IMR-90 (cell line): ENCODE measurements around the gene RBMS3. TPM values are rescaled to one million over a fixed set of nuclear protein-coding genes. Genes with fewer than 3 reads are reported as not detected.

ENCODE experiments used
- ATAC-seq: fragments of 200-7000 bp; cut with Tn5 transposase; 2 replicates; pipeline ENCODE4 v1.9.1; 2020; ENCODE audit warnings: low read depth, mild to moderate bottlenecking, moderate library complexity
- BruUV-seq: library from RNA; stranded (reverse); fragments of 400-500 nt; replicated peaks from 2 replicates; lab custom pipeline; 2021; lab: Mats Ljungman, UMichigan
- CTCF ChIA-PET: fragments of 300-600 bp; formaldehyde crosslinking; extraction: SDS; loops from one replicate; lab custom pipeline; 2021; ENCODE audit warnings: antibody characterized with exemption; lab: Yijun Ruan, JAX
- POLR2A ChIA-PET: fragments of 300-600 bp; sonication (Branson Sonifier 250); formaldehyde crosslinking; loops from one replicate; lab custom pipeline; 2022; ENCODE audit warnings: antibody characterized with exemption; ENCODE audit not compliant: unreplicated experiment; lab: Charles Lee
- DNase-seq: peaks from one replicate; pipeline ENCODE4 v3.0.0; 2013
- H2AFZ ChIP-seq: replicated peaks from 2 replicates; pipeline ENCODE3; 2013; ENCODE audit warnings: low read length, mild to moderate bottlenecking; ENCODE audit not compliant: poor library complexity
- H2AK5ac ChIP-seq: 2 replicates; pipeline ENCODE4 v1.6.1; 2013; ENCODE audit warnings: low read depth, low read length, inconsistent platforms
- H2AK9ac ChIP-seq: replicated peaks from 2 replicates; pipeline ENCODE3; 2013; ENCODE audit warnings: mild to moderate bottlenecking, low read depth, low read length, moderate library complexity; ENCODE audit not compliant: poor library complexity
- H2BK120ac ChIP-seq: 2 replicates; pipeline ENCODE4 v1.6.1; 2013; ENCODE audit warnings: low read depth, low read length, inconsistent platforms
- H2BK15ac ChIP-seq: 3 replicates; pipeline ENCODE4 v1.6.1; 2013; ENCODE audit warnings: low read depth, low read length, inconsistent platforms
- H2BK20ac ChIP-seq: 2 replicates; pipeline ENCODE4 v1.6.1; 2013; ENCODE audit warnings: low read depth, mild to moderate bottlenecking, inconsistent platforms, low read length, moderate library complexity
- H2BK5ac ChIP-seq: 2 replicates; pipeline ENCODE4 v1.6.1; 2013; ENCODE audit warnings: mild to moderate bottlenecking, low read depth, low read length, inconsistent platforms; ENCODE audit not compliant: poor library complexity, severe bottlenecking
- H3K14ac ChIP-seq: replicated peaks from 2 replicates; pipeline ENCODE4 v1.6.1; 2013; ENCODE audit warnings: low read depth, low read length, inconsistent platforms
- H3K18ac ChIP-seq: 2 replicates; pipeline ENCODE4 v1.6.1; 2013; ENCODE audit warnings: low read depth, low read length, control low read depth
- H3K23ac ChIP-seq: 2 replicates; pipeline ENCODE4 v1.6.1; 2013; ENCODE audit warnings: low read depth, low read length, inconsistent platforms
- H3K27ac ChIP-seq: 2 replicates; pipeline ENCODE4 v1.5.1; 2013; ENCODE audit warnings: mild to moderate bottlenecking, control low read depth, low read length; ENCODE audit not compliant: insufficient read depth
- H3K27me3 ChIP-seq: 2 replicates; pipeline ENCODE4 v1.6.1; 2013; ENCODE audit warnings: low read length; ENCODE audit not compliant: control insufficient read depth, insufficient read depth
- H3K36me3 ChIP-seq: 2 replicates; pipeline ENCODE4 v1.6.1; 2013; ENCODE audit warnings: low read length, mixed read lengths; ENCODE audit not compliant: control insufficient read depth, insufficient read depth
- H3K4ac ChIP-seq: 2 replicates; pipeline ENCODE4 v1.6.1; 2013; ENCODE audit warnings: low read depth, low read length, inconsistent platforms
- H3K4me1 ChIP-seq: 2 replicates; pipeline ENCODE4 v1.6.1; 2013; ENCODE audit warnings: low read length, mixed read lengths; ENCODE audit not compliant: control insufficient read depth, insufficient read depth
- H3K4me2 ChIP-seq: 2 replicates; pipeline ENCODE4 v1.6.1; 2013; ENCODE audit warnings: low read depth, mild to moderate bottlenecking, control low read depth, low read length, moderate library complexity
- H3K4me3 ChIP-seq: 2 replicates; pipeline ENCODE4 v1.5.1; 2013; ENCODE audit warnings: low read depth, mild to moderate bottlenecking, control low read depth, low read length, moderate library complexity; ENCODE audit not compliant: insufficient read depth
- H3K56ac ChIP-seq: 2 replicates; pipeline ENCODE4 v1.6.1; 2013; ENCODE audit warnings: low read length, inconsistent platforms; ENCODE audit not compliant: insufficient read depth; ENCODE audit errors: extremely low read depth
- H3K79me1 ChIP-seq, 2 experiments: 2 replicates each; pipeline ENCODE4 v1.6.1; 2013; ENCODE audit warnings: low read length in 2 of 2, inconsistent platforms in 1 of 2, low read depth in 1 of 2
- H3K9ac ChIP-seq: 2 replicates; pipeline ENCODE4 v1.6.1; 2013; ENCODE audit warnings: low read depth, low read length, control low read depth
- H3K9me1 ChIP-seq: 2 replicates; pipeline ENCODE4 v1.6.1; 2013; ENCODE audit warnings: low read length, inconsistent platforms; ENCODE audit not compliant: insufficient read depth
- H3K9me3 ChIP-seq: 2 replicates; pipeline ENCODE4 v1.6.1; 2013; ENCODE audit warnings: low read length; ENCODE audit not compliant: control insufficient read depth, insufficient read depth
- H4K20me1 ChIP-seq: 2 replicates; pipeline ENCODE4 v1.6.1; 2013; ENCODE audit warnings: low read length, inconsistent platforms; ENCODE audit not compliant: insufficient read depth
- H4K5ac ChIP-seq: 2 replicates; pipeline ENCODE4 v1.6.1; 2013; ENCODE audit warnings: mild to moderate bottlenecking, low read depth, low read length, control low read depth
- H4K8ac ChIP-seq, 2 experiments: 2 replicates each; pipeline ENCODE4 v1.6.1; 2013; ENCODE audit warnings: low read depth in 2 of 2, low read length in 2 of 2, control low read depth in 1 of 2, inconsistent platforms in 1 of 2
- H4K91ac ChIP-seq: 2 replicates; pipeline ENCODE4 v1.6.1; 2013; ENCODE audit warnings: low read depth, low read length, inconsistent platforms; ENCODE audit not compliant: insufficient read depth
- CHD1 ChIP-seq: IDR thresholded peaks from 2 replicates; pipeline ENCODE4 v1.6.1; 2012; ENCODE audit warnings: low read depth, low read length, improper control_type of control experiment
- USF2 ChIP-seq: fragments of 150-350 bp; IDR thresholded peaks from 2 replicates; pipeline ENCODE4 v1.6.1; 2017; ENCODE audit warnings: mild to moderate bottlenecking, antibody characterized with exemption, low read length, low read depth
- WGBS, 2 experiments: methylation state at CpG; one replicate each; pipeline versions ENCODE4 v1.1.5 to v1.1.7; 2013; ENCODE audit warnings: missing lambda C conversion rate in 2 of 2; ENCODE audit not compliant: insufficient read length in 1 of 2; ENCODE audit errors: extremely low coverage in 2 of 2; 5-methylcytosine and 5-hydroxymethylcytosine counted together
- dilution Hi-C: fragments of 300-500 bp; cut with HindIII; formaldehyde crosslinking; loops from one replicate; pipeline ENCODE4 v1.14.3; 2018; ENCODE audit warnings: low sequenced_read_pairs; ENCODE audit not compliant: unreplicated experiment
- in situ Hi-C: fragments of 300-500 bp; cut with MboI; formaldehyde crosslinking; loops from 3 replicates; pipeline ENCODE4 v1.14.3; 2019; ENCODE audit warnings: low sequenced_read_pairs, inconsistent platforms, mixed read lengths
- intact Hi-C: fragments of 100-400 bp; cut with micrococcal nuclease; formaldehyde crosslinking; loops from 2 replicates; pipeline ENCODE4 v1.10.0; 2022
- polyA plus RNA-seq, 3 experiments: library from polyadenylated mRNA; depleted of rRNA; stranded (reverse); fragments of >200 nt; gene quantifications; 2 replicates each; pipeline ENCODE4 v1.2.3, GENCODE V29; 2012; ENCODE audit warnings: low replicate concordance in 1 of 3
- total RNA-seq: library from RNA; depleted of rRNA; stranded (reverse); fragments of >200 nt; gene quantifications from 2 replicates; pipeline ENCODE4 v1.2.3, GENCODE V29; 2012

RBMS3 gene
- total and polyA plus RNA-seq, 2 of the 4 experiments (the other 2 are of a cell fraction), result 15.2 to 127 TPM

DNA sequence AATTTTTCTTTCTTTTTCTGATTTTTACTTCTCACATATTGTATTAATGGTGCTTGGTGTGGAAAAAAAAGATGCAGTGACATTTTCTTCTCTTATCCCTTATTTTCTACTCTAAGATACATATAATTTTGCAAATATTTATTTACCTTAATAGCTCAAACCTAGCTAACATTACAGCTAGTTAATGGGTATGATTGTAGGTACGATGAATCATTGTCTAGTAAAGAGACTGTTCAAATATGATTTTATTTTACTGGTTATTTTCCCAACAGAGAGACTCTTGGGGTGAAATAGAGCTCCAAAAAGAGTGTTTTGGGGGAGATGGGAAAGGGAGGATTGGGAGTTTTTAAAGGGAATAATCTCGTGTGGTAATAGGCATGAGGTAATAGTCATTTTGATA, 206.0 kb downstream of the RBMS3 start:
- CTCF ChIA-PET, result no interaction called here
- no peak for TF ChIP-seq USF2
- TF ChIP-seq CHD1, result no peak
- H4K91ac ChIP-seq, result no peak overlapping the region
- H2BK15ac ChIP-seq, result no peak overlapping the region
- dilution Hi-C loops (no loop called here), intact Hi-C loops (no loop called here), in situ Hi-C loops (no loop called here)
- no peak overlapping the region for H2AFZ ChIP-seq
- WGBS, 2 experiments, result 100% methylated on average over 1 of the region's 2 CpGs; no CpG with 5 or more reads in 1 of the 2 experiments
- DNase-seq, result no peak
- H3K27me3 ChIP-seq, result no peaks in the 10 kb centered on the region
- H3K4ac ChIP-seq, result no peak overlapping the region
- no peak overlapping the region for H3K4me2 ChIP-seq
- no peaks in the 10 kb centered on the region for H4K20me1 ChIP-seq
- BruUV-seq, result no TSS peak
- H3K18ac ChIP-seq, result no peak overlapping the region
- H2BK20ac ChIP-seq, result no peak overlapping the region
- ATAC-seq, result no peak
- H3K9ac ChIP-seq, result no peak overlapping the region
- no peak overlapping the region for H2BK120ac ChIP-seq
- H4K5ac ChIP-seq, result no peak overlapping the region
- H3K4me3 ChIP-seq, result no peak overlapping the region
- POLR2A ChIA-PET, result no interaction called here
- H3K79me1 ChIP-seq, result peaks cover 15 to 30% of the 10 kb centered on the region in 2 experiments
- H3K9me3 ChIP-seq, result no peaks in the 10 kb centered on the region
- H3K36me3 ChIP-seq, result no peaks in the 10 kb centered on the region; the same call in 1 of the 2 replicates
- H2AK5ac ChIP-seq, result no peak overlapping the region
- H3K14ac ChIP-seq, result no peak overlapping the region
- peaks cover 3% of the 10 kb centered on the region; the same call in 1 of the 2 replicates for H3K9me1 ChIP-seq
- H2AK9ac ChIP-seq, result no peak overlapping the region
- no peaks in the 10 kb centered on the region; the same call in 1 of the 2 replicates for H3K4me1 ChIP-seq
- no peak overlapping the region for H3K56ac ChIP-seq
- H3K27ac ChIP-seq, result no peak overlapping the region
- H3K23ac ChIP-seq, result no peak overlapping the region
- no peak overlapping the region for H4K8ac ChIP-seq
- H2BK5ac ChIP-seq, result no peak overlapping the region
